SH-SY5Y (cell line): ENCODE measurements around the gene SH3GL3.

Experiments used
- GATA2 ChIP-seq: IDR thresholded peaks from 2 replicates; pipeline ENCODE4 v1.6.1; 2011; ENCODE audit warnings: mild to moderate bottlenecking, low read depth, low read length
- GATA3 ChIP-seq: IDR thresholded peaks from 2 replicates; pipeline ENCODE4 v1.6.1; 2011; ENCODE audit warnings: low read depth, mild to moderate bottlenecking, low read length, moderate library complexity

GRCh38 chr15:83612898-83613635 is 165.9 kb downstream of the SH3GL3 start:
- TF ChIP-seq GATA2, result no peak
- no peak for TF ChIP-seq GATA3
